HEK293 (cell line): ENCODE measurements around the gene RHOXF2.

Experiments
- CTCF ChIA-PET: fragments of 350-600 bp; formaldehyde crosslinking; extraction: SDS; loops from one replicate; lab custom pipeline; 2021; ENCODE audit warnings: antibody characterized with exemption; lab: Yijun Ruan, JAX
- POLR2A ChIA-PET: fragments of 300-600 bp; formaldehyde crosslinking; extraction: SDS; loops from one replicate; lab custom pipeline; 2020; ENCODE audit warnings: antibody characterized with exemption, inconsistent platforms; lab: Yijun Ruan, JAX
- H3K27ac ChIP-seq: fragments of 200-500 bp; sonication (Bioruptor generic); 2 replicates; pipeline ENCODE4 v1.5.1; 2014; ENCODE audit warnings: low read depth, low read length, control low read depth, inconsistent platforms; ENCODE audit errors: extremely low read depth
- H3K36me3 ChIP-seq, 2 experiments: fragments of 200-500 bp in 1 of 2; sonication (Bioruptor generic) in 1 of 2; 1 replicate in 1 of 2; 2 replicates in 1 of 2; pipeline ENCODE4 v1.5.1; 2014 to 2017; ENCODE audit warnings: inconsistent platforms in 2 of 2, low read length in 2 of 2; ENCODE audit not compliant: control insufficient read depth in 2 of 2, insufficient read depth in 1 of 2
- H3K4me1 ChIP-seq: fragments of 200-500 bp; sonication (Bioruptor generic); 2 replicates; pipeline ENCODE4 v1.5.1; 2014; ENCODE audit warnings: mild to moderate bottlenecking, low read length, inconsistent platforms; ENCODE audit not compliant: control insufficient read depth, insufficient read depth
- H3K4me3 ChIP-seq: 2 replicates; pipeline ENCODE4 v1.5.1; 2011; ENCODE audit warnings: low read depth, mild to moderate bottlenecking, control low read depth, low read length, moderate library complexity
- H3K9me3 ChIP-seq: fragments of 200-500 bp; sonication (Bioruptor generic); 2 replicates; pipeline ENCODE4 v1.5.1; 2014; ENCODE audit warnings: low read depth, low read length, inconsistent platforms; ENCODE audit not compliant: control insufficient read depth, insufficient read depth
- AEBP2 ChIP-seq: fragments of 450-650 bp; formaldehyde crosslinking; IDR thresholded peaks from 2 replicates; pipeline ENCODE4 v1.5.1; 2016; ENCODE audit warnings: missing biosample characterization, missing genetic modification characterization, borderline replicate concordance
- PATZ1 ChIP-seq: fragments of 450-650 bp; formaldehyde crosslinking; IDR thresholded peaks from 2 replicates; pipeline ENCODE4 v1.5.1; 2016; ENCODE audit warnings: missing biosample characterization, missing genetic modification characterization
- PRDM2 ChIP-seq: fragments of 450-650 bp; formaldehyde crosslinking; IDR thresholded peaks from 2 replicates; pipeline ENCODE4 v1.5.1; 2016; ENCODE audit warnings: missing biosample characterization, missing genetic modification characterization, borderline replicate concordance
- RBAK ChIP-seq: fragments of 450-650 bp; formaldehyde crosslinking; IDR thresholded peaks from 2 replicates; pipeline ENCODE4 v1.5.1; 2016; ENCODE audit warnings: missing biosample characterization, missing genetic modification characterization
- SCRT2 ChIP-seq: fragments of 450-650 bp; formaldehyde crosslinking; IDR thresholded peaks from 2 replicates; pipeline ENCODE4 v1.5.1; 2016; ENCODE audit warnings: missing biosample characterization, missing genetic modification characterization
- SP7 ChIP-seq: fragments of 450-650 bp; formaldehyde crosslinking; IDR thresholded peaks from 2 replicates; pipeline ENCODE4 v1.5.1; 2016; ENCODE audit warnings: missing biosample characterization, missing genetic modification characterization
- YY1 ChIP-seq: fragments of 450-650 bp; formaldehyde crosslinking; IDR thresholded peaks from 2 replicates; pipeline ENCODE4 v1.5.1; 2018; ENCODE audit warnings: missing biosample characterization, missing genetic modification characterization
- ZNF175 ChIP-seq: fragments of 450-650 bp; formaldehyde crosslinking; IDR thresholded peaks from 2 replicates; pipeline ENCODE4 v1.5.1; 2016; ENCODE audit warnings: missing biosample characterization, missing genetic modification characterization
- ZNF239 ChIP-seq: fragments of 450-650 bp; formaldehyde crosslinking; IDR thresholded peaks from 2 replicates; pipeline ENCODE4 v1.5.1; 2016; ENCODE audit warnings: missing biosample characterization, missing genetic modification characterization
- ZNF248 ChIP-seq: fragments of 450-650 bp; formaldehyde crosslinking; IDR thresholded peaks from 2 replicates; pipeline ENCODE4 v1.5.1; 2017; ENCODE audit warnings: missing biosample characterization, missing genetic modification characterization
- ZNF521 ChIP-seq: fragments of 450-650 bp; formaldehyde crosslinking; IDR thresholded peaks from 2 replicates; pipeline ENCODE4 v1.5.1; 2017; ENCODE audit warnings: missing biosample characterization, mild to moderate bottlenecking, missing genetic modification characterization
- ZNF529 ChIP-seq: fragments of 450-650 bp; formaldehyde crosslinking; IDR thresholded peaks from 2 replicates; pipeline ENCODE4 v1.5.1; 2017; ENCODE audit warnings: missing genetic modification characterization, missing biosample characterization; ENCODE audit not compliant: insufficient replicate concordance
- ZNF549 ChIP-seq: fragments of 450-650 bp; IDR thresholded peaks from 2 replicates; pipeline ENCODE4 v1.5.1; 2018; ENCODE audit warnings: missing biosample characterization, missing genetic modification characterization, mild to moderate bottlenecking, inconsistent platforms, moderate library complexity
- ZNF747 ChIP-seq: fragments of 450-650 bp; formaldehyde crosslinking; IDR thresholded peaks from 2 replicates; pipeline ENCODE4 v1.5.1; 2016; ENCODE audit warnings: missing biosample characterization, missing genetic modification characterization
- ZNF768 ChIP-seq: fragments of 450-650 bp; formaldehyde crosslinking; IDR thresholded peaks from 2 replicates; pipeline ENCODE4 v1.5.1; 2018; ENCODE audit warnings: missing biosample characterization, mild to moderate bottlenecking, missing genetic modification characterization
- ZNF843 ChIP-seq: fragments of 450-650 bp; formaldehyde crosslinking; IDR thresholded peaks from 2 replicates; pipeline ENCODE4 v1.5.1; 2016; ENCODE audit warnings: missing biosample characterization, missing genetic modification characterization
- TF ChIP-seq, protein P1 (sequence below): fragments of 450-650 bp; formaldehyde crosslinking; IDR thresholded peaks from 2 replicates; pipeline ENCODE4 v1.5.1; 2017; ENCODE audit warnings: missing biosample characterization, missing genetic modification characterization
- TF ChIP-seq, protein P2 (sequence below): fragments of 450-650 bp; formaldehyde crosslinking; IDR thresholded peaks from 2 replicates; pipeline ENCODE4 v1.5.1; 2016; ENCODE audit warnings: missing biosample characterization, missing genetic modification characterization

RHOXF2 gene

DNA sequence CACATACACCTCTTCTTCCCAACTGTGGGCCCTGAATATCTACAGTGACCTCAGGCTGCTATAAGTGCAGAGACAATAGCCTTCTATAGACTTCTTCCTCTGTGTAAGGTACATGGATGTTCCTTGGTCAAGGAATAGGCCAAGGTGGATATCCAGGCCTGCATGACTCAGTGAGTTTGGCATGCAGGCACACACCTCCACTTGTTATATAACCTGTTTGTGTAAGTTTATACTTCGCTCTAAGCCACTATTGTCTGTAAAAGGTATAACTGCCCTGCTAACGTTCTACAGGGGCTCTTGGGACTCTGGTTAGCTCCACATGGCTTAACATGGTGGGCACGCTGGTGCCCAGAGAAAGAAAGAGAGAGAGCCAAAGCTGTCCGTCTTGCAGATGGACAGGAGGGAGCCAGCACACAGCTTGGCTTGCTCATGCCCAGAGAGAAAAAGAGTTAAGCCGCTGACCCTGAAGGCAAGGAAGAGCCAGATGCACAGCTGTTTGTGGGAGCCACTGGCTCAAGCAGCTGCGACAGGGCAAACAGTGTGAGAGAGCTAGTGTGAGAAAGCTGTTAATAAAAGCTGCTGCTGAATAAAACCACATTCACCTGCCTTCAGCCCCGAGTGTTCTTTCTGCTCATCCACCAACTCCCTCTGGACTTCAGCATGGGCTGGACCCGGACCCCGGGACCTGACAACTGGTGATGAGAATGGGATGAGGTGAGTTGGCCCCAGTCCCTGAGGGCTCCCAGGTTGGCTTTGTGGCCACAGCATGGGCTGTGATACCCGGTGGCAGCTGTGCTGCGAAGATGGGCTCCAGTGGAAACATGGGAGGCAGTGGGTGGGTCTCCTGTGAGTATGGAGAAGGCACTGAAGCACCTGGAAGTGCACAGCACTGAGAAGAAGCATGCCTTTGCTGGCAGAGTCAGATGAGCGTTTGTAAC, 47.7 kb downstream of the RHOXF2 start (continued):
- TF ChIP-seq PRDM2 = no peak
- TF ChIP-seq AEBP2 (tag by site-specific recombination) = no peak
- TF ChIP-seq, protein P1, sequence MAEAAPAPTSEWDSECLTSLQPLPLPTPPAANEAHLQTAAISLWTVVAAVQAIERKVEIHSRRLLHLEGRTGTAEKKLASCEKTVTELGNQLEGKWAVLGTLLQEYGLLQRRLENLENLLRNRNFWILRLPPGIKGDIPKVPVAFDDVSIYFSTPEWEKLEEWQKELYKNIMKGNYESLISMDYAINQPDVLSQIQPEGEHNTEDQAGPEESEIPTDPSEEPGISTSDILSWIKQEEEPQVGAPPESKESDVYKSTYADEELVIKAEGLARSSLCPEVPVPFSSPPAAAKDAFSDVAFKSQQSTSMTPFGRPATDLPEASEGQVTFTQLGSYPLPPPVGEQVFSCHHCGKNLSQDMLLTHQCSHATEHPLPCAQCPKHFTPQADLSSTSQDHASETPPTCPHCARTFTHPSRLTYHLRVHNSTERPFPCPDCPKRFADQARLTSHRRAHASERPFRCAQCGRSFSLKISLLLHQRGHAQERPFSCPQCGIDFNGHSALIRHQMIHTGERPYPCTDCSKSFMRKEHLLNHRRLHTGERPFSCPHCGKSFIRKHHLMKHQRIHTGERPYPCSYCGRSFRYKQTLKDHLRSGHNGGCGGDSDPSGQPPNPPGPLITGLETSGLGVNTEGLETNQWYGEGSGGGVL (tag by site-specific recombination) = no peak
- TF ChIP-seq PATZ1 (tag by site-specific recombination) = no peak
- no peak for TF ChIP-seq ZNF521 (tag by site-specific recombination)
- no peak for TF ChIP-seq ZNF239 (tag by site-specific recombination)
- no peak for TF ChIP-seq YY1 (tag by site-specific recombination)
- no peak for TF ChIP-seq ZNF529 (tag by site-specific recombination)

GRCh38 chrX:120207009-120207605, 48.7 kb downstream of the RHOXF2 start:
- Histone ChIP-seq H3K36me3 (no peaks in the 10 kb centered on the region), H3K4me3 (no peak overlapping the region), H3K9me3 (no peaks in the 10 kb centered on the region), H3K4me1 (no peaks in the 10 kb centered on the region), H3K27ac (no peak overlapping the region)
- ChIA-PET POLR2A (no interaction called here), CTCF (interaction anchor here (0.6 kb wide), 1 partner anchor 568 kb away, joined by 5 read pairs; no protein-coding TSS in a partner anchor)
- TF ChIP-seq, protein P2, sequence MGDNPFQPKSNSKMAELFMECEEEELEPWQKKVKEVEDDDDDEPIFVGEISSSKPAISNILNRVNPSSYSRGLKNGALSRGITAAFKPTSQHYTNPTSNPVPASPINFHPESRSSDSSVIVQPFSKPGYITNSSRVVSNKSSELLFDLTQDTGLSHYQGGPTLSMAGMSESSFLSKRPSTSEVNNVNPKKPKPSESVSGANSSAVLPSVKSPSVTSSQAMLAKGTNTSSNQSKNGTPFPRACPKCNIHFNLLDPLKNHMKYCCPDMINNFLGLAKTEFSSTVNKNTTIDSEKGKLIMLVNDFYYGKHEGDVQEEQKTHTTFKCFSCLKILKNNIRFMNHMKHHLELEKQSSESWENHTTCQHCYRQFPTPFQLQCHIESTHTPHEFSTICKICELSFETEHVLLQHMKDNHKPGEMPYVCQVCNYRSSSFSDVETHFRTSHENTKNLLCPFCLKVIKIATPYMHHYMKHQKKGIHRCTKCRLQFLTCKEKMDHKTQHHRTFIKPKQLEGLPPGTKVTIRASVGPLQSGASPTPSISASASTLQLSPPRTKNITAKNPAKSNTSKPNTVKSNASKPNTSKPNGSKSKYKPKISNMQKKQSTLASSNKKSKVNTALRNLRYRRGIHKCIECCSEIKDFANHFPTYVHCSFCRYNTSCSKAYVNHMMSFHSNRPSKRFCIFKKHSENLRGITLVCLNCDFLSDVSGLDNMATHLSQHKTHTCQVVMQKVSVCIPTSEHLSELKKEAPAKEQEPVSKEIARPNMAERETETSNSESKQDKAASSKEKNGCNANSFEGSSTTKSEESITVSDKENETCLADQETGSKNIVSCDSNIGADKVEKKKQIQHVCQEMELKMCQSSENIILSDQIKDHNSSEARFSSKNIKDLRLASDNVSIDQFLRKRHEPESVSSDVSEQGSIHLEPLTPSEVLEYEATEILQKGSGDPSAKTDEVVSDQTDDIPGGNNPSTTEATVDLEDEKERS (tag by site-specific recombination) = no peak
- TF ChIP-seq SP7 (tag by site-specific recombination) = no peak
- TF ChIP-seq ZNF843 (tag by site-specific recombination) = no peak
- no peak for TF ChIP-seq ZNF549 (tag by site-specific recombination)
- no peak for TF ChIP-seq ZNF747
- no peak for TF ChIP-seq SCRT2
- no peak for TF ChIP-seq ZNF248 (tag by site-specific recombination)
- no peak for TF ChIP-seq ZNF175
- TF ChIP-seq RBAK = no peak
- no peak for TF ChIP-seq ZNF768
